Nephron progenitor cell (in vitro differentiated cells): Measurements from ENCODE around the gene PLEK2.

Source experiments
- DNase-seq: peaks from one replicate; pipeline ENCODE4 v3.0.0; 2021
- H3K27ac Mint-ChIP-seq: 2 replicates; pipeline ENCODE4 v1.8.0; 2021; ENCODE audit warnings: mild to moderate bottlenecking, moderate library complexity, mixed read lengths
- H3K27me3 Mint-ChIP-seq: 2 replicates; pipeline ENCODE4 v1.8.0; 2021; ENCODE audit warnings: mild to moderate bottlenecking, low read depth, mixed read lengths; ENCODE audit not compliant: poor library complexity
- H3K36me3 Mint-ChIP-seq: 2 replicates; pipeline ENCODE4 v1.8.0; 2021; ENCODE audit warnings: low read depth, mixed read lengths
- H3K4me1 Mint-ChIP-seq: 2 replicates; pipeline ENCODE4 v1.8.0; 2021; ENCODE audit warnings: mixed read lengths
- H3K4me3 Mint-ChIP-seq: 2 replicates; pipeline ENCODE4 v1.8.0; 2021; ENCODE audit warnings: mild to moderate bottlenecking, moderate library complexity, mixed read lengths
- H3K9me3 Mint-ChIP-seq: 2 replicates; pipeline ENCODE4 v1.8.0; 2021; ENCODE audit warnings: mild to moderate bottlenecking, moderate library complexity, mixed read lengths
- CTCF ChIP-seq: fragments of 200-600 bp; sonication (generic); IDR thresholded peaks from 2 replicates; pipeline ENCODE4 v1.5.0; 2021; ENCODE audit warnings: antibody characterized with exemption

Gene PLEK2

GRCh38 chr14:67442139-67442906 is 30.4 kb upstream of the PLEK2 start:
- TF ChIP-seq CTCF = no peak
- Mint-ChIP-seq H3K4me3 (no peak overlapping the region), H3K27me3 (peaks cover 13% of the 10 kb centered on the region), H3K36me3 (no peaks in the 10 kb centered on the region), H3K27ac (no peak overlapping the region), H3K4me1 (peaks cover 14% of the 10 kb centered on the region), H3K9me3 (no peaks in the 10 kb centered on the region)
- no peak for DNase-seq

GRCh38 chr14:67441672-67442071 is 29.7 kb upstream of the PLEK2 start:
- peaks cover 9% of the 10 kb centered on the region for H3K4me1 Mint-ChIP-seq

GRCh38 chr14:67441256-67441655 is 29.3 kb upstream of the PLEK2 start:
- Mint-ChIP-seq H3K4me3 (no peak overlapping the region), H3K27me3 (peaks cover 17% of the 10 kb centered on the region), H3K4me1 (peaks cover 4% of the 10 kb centered on the region), H3K27ac (no peak overlapping the region), H3K36me3 (no peaks in the 10 kb centered on the region), H3K9me3 (no peaks in the 10 kb centered on the region)
- no peak for DNase-seq
- no peak for TF ChIP-seq CTCF

More at GRCh38 chr14:67441672-67442071, 29.7 kb upstream of the PLEK2 start:
- no peak for TF ChIP-seq CTCF
- Mint-ChIP-seq H3K27me3 (peaks cover 17% of the 10 kb centered on the region), H3K4me3 (no peak overlapping the region), H3K36me3 (no peaks in the 10 kb centered on the region), H3K9me3 (no peaks in the 10 kb centered on the region), H3K27ac (no peak overlapping the region)
- no peak for DNase-seq

GRCh38 chr14:67440513-67440912 is 28.5 kb upstream of the PLEK2 start:
- TF ChIP-seq CTCF = no peak
- no peak overlapping the region for H3K27ac Mint-ChIP-seq
- no peak for DNase-seq
- no peaks in the 10 kb centered on the region for H3K9me3 Mint-ChIP-seq
- H3K36me3 Mint-ChIP-seq = no peaks in the 10 kb centered on the region
- H3K27me3 Mint-ChIP-seq = peaks cover 21% of the 10 kb centered on the region
- H3K4me1 Mint-ChIP-seq = no peaks in the 10 kb centered on the region
- no peak overlapping the region for H3K4me3 Mint-ChIP-seq

GRCh38 chr14:67438969-67439368 is 27.0 kb upstream of the PLEK2 start:
- Mint-ChIP-seq H3K27ac (no peak overlapping the region), H3K4me3 (no peak overlapping the region), H3K27me3 (peaks cover 34% of the 10 kb centered on the region), H3K9me3 (no peaks in the 10 kb centered on the region), H3K4me1 (no peaks in the 10 kb centered on the region), H3K36me3 (no peaks in the 10 kb centered on the region)
- DNase-seq = no peak
- TF ChIP-seq CTCF = no peak
